Lung (tissue), 12 donors: ENCODE results near the gene METTL26. TPM values are rescaled to one million over a fixed set of nuclear protein-coding genes. Genes with fewer than 3 reads are reported as not detected.

Experiments
- ATAC-seq: fragments of 200-7000 bp; cut with Tn5 transposase; one replicate; pipeline ENCODE4 v1.9.1; 2020; ENCODE audit warnings: moderate number of reproducible peaks; ENCODE audit not compliant: insufficient read depth, low FRiP score
- DNase-seq, 3 donors: peaks; one replicate each; pipeline ENCODE4 v3.0.0-alpha.2; 2013 to 2017
- H3K27ac ChIP-seq, 2 donors: one replicate each; pipeline ENCODE4 v1.5.1; 2013; ENCODE audit warnings: mild to moderate bottlenecking in 2 of 2, moderate library complexity in 2 of 2, control low read depth in 1 of 2, inconsistent platforms in 1 of 2, low read depth in 1 of 2, low read length in 1 of 2
- H3K27me3 ChIP-seq, 3 donors: one replicate each; pipeline ENCODE4 v1.5.1; 2013; ENCODE audit warnings: low read length in 2 of 3; ENCODE audit not compliant: control insufficient read depth in 3 of 3, insufficient read depth in 3 of 3
- H3K36me3 ChIP-seq, 4 donors: one replicate each; pipeline ENCODE4 v1.5.1; 2013; ENCODE audit warnings: low read length in 4 of 4, mild to moderate bottlenecking in 1 of 4, moderate library complexity in 1 of 4; ENCODE audit not compliant: control insufficient read depth in 4 of 4, insufficient read depth in 4 of 4
- H3K4me1 ChIP-seq, 5 donors: one replicate each; pipeline ENCODE4 v1.5.1; 2013; ENCODE audit warnings: low read length in 5 of 5, mild to moderate bottlenecking in 2 of 5, moderate library complexity in 1 of 5; ENCODE audit not compliant: control insufficient read depth in 5 of 5, insufficient read depth in 5 of 5
- H3K4me3 ChIP-seq: one replicate; pipeline ENCODE4 v1.5.1; 2013; ENCODE audit warnings: mild to moderate bottlenecking, control low read depth, moderate library complexity
- H3K9ac ChIP-seq, 2 donors: one replicate each; pipeline ENCODE4 v1.5.1; 2013; ENCODE audit warnings: low read length in 2 of 2, control low read depth in 1 of 2; ENCODE audit not compliant: insufficient read depth in 1 of 2
- H3K9me3 ChIP-seq, 4 donors: one replicate each; pipeline ENCODE4 v1.5.1; 2013; ENCODE audit warnings: low read length in 3 of 4, mild to moderate bottlenecking in 1 of 4, moderate library complexity in 1 of 4; ENCODE audit not compliant: control insufficient read depth in 4 of 4, insufficient read depth in 3 of 4
- CTCF ChIP-seq: IDR thresholded peaks from 2 replicates; pipeline ENCODE4 v1.5.1; 2012; ENCODE audit warnings: mild to moderate bottlenecking; ENCODE audit errors: control extremely low read depth, extremely low read depth
- WGBS, 2 donors: extraction: QIAGEN DNeasy Blood & Tissue Kit; methylation state at CpG; one replicate each; pipeline ENCODE4 v1.1.7; 2013; 5-methylcytosine and 5-hydroxymethylcytosine counted together
- polyA plus RNA-seq, 2 donors: library from polyadenylated mRNA; stranded (reverse); fragments of 200-250 nt; gene quantifications; one replicate each; pipeline ENCODE4 v1.2.1, GENCODE V29; 2013
- total RNA-seq, 2 donors: library from RNA; depleted of rRNA in 1 of 2; stranded (reverse); fragments of >200 nt in 1 of 2; gene quantifications; one replicate each; pipeline ENCODE4 v1.2.1, GENCODE V29; 2014 to 2021
- donor health status: control.
- donor health status: control.
- donor health status: Bipolar disorder and iron deficiency.
- donor health status: healthy.
- donor health status: DM: yes; HTN: yes; CAD: no.

The METTL26 gene
- total and polyA plus RNA-seq, 4 donors = 36.1 to 200 (median 114) TPM

- no peak for TF ChIP-seq CTCF
- WGBS, 2 donors = 74 to 82% methylated on average over 21 of the region's 21 CpGs
- DNase-seq (no peak), ATAC-seq (no peak)
- H3K27ac ChIP-seq = peak overlapping the region in 1 of 2 donors; percentile 7
- no peaks in the 10 kb centered on the region for H3K9me3 ChIP-seq
- H3K27me3 ChIP-seq = no peaks in the 10 kb centered on the region
- H3K9ac ChIP-seq = no peak overlapping the region
- H3K4me1 ChIP-seq = peaks cover 0 to 9% (median 7%) of the 10 kb centered on the region in 5 donors
- no peak overlapping the region for H3K4me3 ChIP-seq
- peaks cover 0 to 16% (median 3%) of the 10 kb centered on the region in 4 donors for H3K36me3 ChIP-seq
Observed at GRCh38 chr16:621526-622105, 14.5 kb downstream of the METTL26 start.

- peaks cover 0 to 11% (median 2%) of the 10 kb centered on the region in 4 donors for H3K36me3 ChIP-seq
- no peak for TF ChIP-seq CTCF
- ATAC-seq = no peak
Observed at GRCh38 chr16:620700-621525, 15.2 kb downstream of the METTL26 start.

GRCh38 chr16:619476-620100 lies 16.5 kb downstream of the METTL26 start:
- H3K27me3 ChIP-seq = no peaks in the 10 kb centered on the region
- DNase-seq = no peak
- H3K9me3 ChIP-seq = peaks cover 0 to 1% (median 0%) of the 10 kb centered on the region in 4 donors
- no peak for TF ChIP-seq CTCF
- H3K36me3 ChIP-seq = peaks cover 0 to 6% (median 0%) of the 10 kb centered on the region in 4 donors
- no peak overlapping the region for H3K9ac ChIP-seq
- no peak for ATAC-seq
- no peak overlapping the region for H3K4me3 ChIP-seq
- peaks cover 0 to 9% (median 8%) of the 10 kb centered on the region in 5 donors for H3K4me1 ChIP-seq
- WGBS, 2 donors = 89 to 93% methylated on average over 20 of the region's 20 CpGs
- H3K27ac ChIP-seq = no peak overlapping the region

More at GRCh38 chr16:620700-621525, 15.2 kb downstream of the METTL26 start:
- DNase-seq = no peak
- Histone ChIP-seq H3K4me1 (peaks cover 0 to 9% (median 7%) of the 10 kb centered on the region in 5 donors), H3K9ac (no peak overlapping the region), H3K27ac (peak overlapping the region in 1 of 2 donors; percentile 7), H3K27me3 (no peaks in the 10 kb centered on the region), H3K4me3 (no peak overlapping the region), H3K9me3 (no peaks in the 10 kb centered on the region)
- 90 to 92% methylated on average over 36 to 41 of the region's 41 CpGs for WGBS, 2 donors
